HG03159 (cell line): ENCODE measurements around the gene TDO2.

Source experiments
- ATAC-seq: cut with Tn5 transposase; IDR thresholded peaks from one replicate; pipeline ENCODE4 v1.9.1; 2021; ENCODE audit warnings: mild to moderate bottlenecking, moderate library complexity; ENCODE audit not compliant: unreplicated experiment

TDO2 gene

GRCh38 chr4:155952501-155952901 is 49.0 kb downstream of the TDO2 start:
- ATAC-seq, result no peak

- peak; percentile 96 for ATAC-seq
These were observed 49.9 kb downstream of the TDO2 start, which contains the start of gene CTSO for GRCh38 chr4:155953151-155954117. TSS of gene CTSO (minus strand) at chr4:155953866. CDS start at chr4:155953847, 19 bp downstream.

GRCh38 chr4:155954118-155954685 is 50.7 kb downstream of the TDO2 start:
- ATAC-seq, result no peak

GRCh38 chr4:155954939-155955338 is 51.4 kb downstream of the TDO2 start:
- ATAC-seq, result no peak

GRCh38 chr4:155956461-155956860 is 53.0 kb downstream of the TDO2 start:
- no peak for ATAC-seq

- no peak for ATAC-seq
These were observed 55.9 kb downstream of the TDO2 start for GRCh38 chr4:155959417-155959816.

- ATAC-seq, result no peak
These were observed 57.0 kb downstream of the TDO2 start for GRCh38 chr4:155960522-155960921.

GRCh38 chr4:155961575-155961974 is 58.1 kb downstream of the TDO2 start:
- no peak for ATAC-seq

- ATAC-seq, result no peak
These were observed 59.3 kb downstream of the TDO2 start for GRCh38 chr4:155962767-155963166.

- ATAC-seq, result no peak
These were observed 60.8 kb downstream of the TDO2 start for GRCh38 chr4:155964016-155964891.

- ATAC-seq, result no peak
These were observed 62.7 kb downstream of the TDO2 start for GRCh38 chr4:155966171-155966570.

GRCh38 chr4:155966731-155967395 is 63.4 kb downstream of the TDO2 start:
- ATAC-seq, result no peak
